DMS153 treated with DMSO at 0.1 percent for 48 hours (cell line): ENCODE measurements around the gene PKD2.
"Not testable (repeated sequence)": the region's sequence is repeated elsewhere in the genome, so short reads cannot be mapped to it uniquely, and the experiment has no call there.

Source experiments
- DNase-seq: peaks from one replicate; lab custom pipeline; 2025; ENCODE audit not compliant: unreplicated experiment; lab: John Stamatoyannopoulos, UW

The PKD2 gene

DNA sequence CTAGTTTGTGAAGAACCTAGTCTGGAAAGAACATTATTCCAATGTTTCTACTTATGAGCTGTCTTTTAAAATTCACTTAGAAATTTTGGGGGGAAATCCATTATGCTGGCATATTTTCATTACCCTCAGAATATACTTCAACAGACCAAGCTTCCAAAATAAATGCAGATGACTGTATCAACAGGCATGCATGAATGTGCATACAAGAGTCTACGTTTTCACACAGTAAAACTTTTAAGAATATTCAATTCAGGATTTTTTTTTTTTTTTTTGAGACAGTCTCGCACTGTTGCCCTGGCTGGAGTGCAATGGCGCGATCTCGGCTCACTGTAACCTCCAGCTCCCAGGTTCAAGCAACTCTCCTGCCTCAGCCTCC is 101.3 kb downstream of the PKD2 start:
- no peak for DNase-seq

DNA sequence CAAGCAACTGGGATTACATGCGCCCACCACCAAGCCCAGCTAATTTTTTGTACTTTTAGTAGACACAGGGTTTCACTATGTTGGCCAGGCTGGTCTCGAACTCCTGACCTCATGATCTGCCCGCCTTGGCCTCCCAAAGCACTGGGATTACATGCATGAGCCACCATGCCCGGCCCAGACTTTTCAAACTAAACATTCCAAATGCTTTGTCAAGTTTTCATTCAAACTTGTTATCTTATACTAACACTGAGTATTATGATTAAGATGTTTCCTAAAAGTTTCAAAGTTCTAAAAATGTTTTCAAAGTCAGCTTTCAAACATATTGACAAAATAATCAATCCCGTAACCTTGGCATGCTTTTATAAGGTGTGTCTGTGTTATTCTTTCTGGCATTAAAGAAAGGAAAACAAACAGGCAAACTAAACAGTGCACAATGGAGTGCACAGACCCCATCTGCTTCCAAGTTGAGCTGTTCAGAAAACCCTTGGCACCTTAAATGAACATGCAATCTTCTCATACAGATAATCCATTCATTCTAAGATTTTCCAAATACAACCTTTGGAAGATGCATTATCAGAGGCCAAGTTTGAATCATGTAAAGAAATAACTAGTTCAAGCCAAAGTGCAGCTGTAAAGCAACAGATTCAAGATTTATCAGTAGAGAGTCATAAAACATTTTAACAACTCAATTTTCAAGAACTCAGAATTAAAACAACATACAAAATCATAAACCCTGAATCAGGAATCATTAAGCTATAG is 101.9 kb downstream of the PKD2 start:
- DNase-seq = no peak

GRCh38 chr4:88110826-88111225 is 103.4 kb downstream of the PKD2 start:
- DNase-seq = no peak

DNA sequence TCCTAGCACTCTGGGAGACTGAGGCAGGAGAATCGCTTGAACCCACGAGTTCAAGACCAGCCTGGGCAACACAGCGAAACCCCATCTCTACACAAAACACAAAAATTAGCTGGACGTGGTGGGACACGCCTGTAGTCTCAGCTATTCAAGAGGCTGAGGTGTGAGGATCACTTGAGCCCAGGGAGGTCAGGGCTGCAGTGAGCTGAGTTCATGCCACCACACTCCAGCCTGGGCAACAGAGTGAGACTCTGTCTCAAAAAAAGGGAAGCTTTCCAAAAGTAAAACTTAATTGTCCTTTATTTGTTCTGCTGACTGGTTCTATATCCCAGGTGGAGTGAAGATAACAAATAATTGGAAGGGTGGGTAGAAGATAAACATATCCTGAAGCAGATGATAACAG is 105.4 kb downstream of the PKD2 start:
- no peak for DNase-seq

DNA sequence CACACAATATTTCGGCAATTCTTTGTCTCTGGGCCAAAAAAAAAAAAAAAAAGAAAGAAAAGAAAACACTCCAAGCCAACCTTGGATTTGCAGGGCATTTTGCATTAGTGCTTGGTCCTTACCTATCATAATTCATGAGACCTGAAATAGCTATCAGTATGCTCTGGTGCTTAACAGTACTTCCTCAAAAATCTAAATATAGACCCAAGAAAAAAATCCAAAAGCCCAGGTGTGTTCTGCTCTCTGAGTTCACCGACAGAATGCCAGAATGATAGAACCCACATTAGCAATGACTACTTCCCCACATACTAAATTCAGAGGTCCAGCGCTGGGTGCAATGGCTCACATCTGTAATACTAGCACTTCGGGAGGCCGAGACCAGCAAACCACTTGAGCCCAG is 108.2 kb downstream of the PKD2 start:
- no peak for DNase-seq

DNA sequence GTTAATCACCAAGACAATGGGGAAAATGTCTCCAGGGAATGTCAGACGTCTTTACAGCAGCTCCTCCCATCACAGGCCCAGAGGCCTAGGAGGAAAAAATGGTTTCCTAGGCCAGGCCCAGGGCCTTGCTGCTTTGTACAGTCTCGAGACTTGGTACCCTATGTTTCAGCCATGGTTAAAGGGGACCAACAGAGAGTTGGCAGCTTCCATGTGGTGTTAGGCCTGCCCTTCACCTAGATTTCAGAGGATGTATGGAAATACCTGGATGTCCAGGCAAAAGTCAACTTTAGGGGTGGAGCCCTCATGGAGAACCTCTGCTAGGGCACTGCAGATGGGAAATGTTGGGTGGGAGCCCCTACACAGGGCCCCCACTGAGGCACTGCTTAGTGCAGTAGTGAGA is 112.5 kb downstream of the PKD2 start:
- DNase-seq = no peak

DNA sequence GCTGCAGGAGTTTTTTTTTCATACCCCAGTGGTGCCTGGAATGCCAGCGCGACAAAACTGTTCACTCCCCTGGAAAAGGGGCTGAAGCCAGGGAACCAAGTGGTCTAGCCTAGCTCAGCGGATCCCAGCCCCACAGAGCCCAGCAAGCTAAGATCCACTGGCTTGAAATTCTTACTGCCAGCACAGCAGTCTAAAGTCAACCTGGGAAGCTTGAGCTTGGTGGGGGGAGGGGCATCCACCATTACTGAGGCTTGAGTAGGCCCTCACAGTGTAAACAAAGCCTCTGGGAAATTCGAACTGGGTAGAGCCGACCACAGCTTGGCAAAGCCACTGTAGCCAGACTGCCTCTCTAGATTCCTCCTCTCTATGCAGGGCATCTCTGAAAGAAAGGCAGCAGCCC is 114.8 kb downstream of the PKD2 start:
- not testable (repeated sequence) for DNase-seq
